ENCODE measurements around the gene AVPI1.
A peak's percentile ranks its signal among the peaks of the same experiment; 100 is the strongest.

AVPI1 gene

DNA sequence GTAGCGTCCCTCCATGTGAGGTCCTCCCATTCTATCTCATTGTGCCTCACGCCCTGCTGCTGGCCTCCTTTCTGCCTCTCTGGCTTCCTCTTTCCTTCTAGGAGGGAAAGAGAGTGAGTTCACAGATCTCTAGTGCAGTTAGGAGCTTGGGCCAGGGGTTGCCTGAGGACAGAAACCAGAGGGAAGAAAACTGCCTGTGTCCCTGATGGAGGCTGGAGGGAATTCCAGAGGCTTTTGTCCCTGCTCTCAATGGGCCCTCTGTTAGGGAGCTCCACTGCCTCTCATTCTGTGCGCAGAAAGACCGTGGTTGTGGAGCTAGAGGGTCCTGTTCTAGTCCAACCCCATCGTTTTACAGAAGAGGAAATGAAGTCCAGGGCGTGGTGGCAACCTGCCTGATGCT, 31.1 kb upstream of the AVPI1 start:
- no peak for TF ChIP-seq POLR2A (IDR thresholded peaks at IDR 0.05; ENCODE audit: low read depth, low read length)

GRCh38 chr10:97717627-97718026, 30.6 kb upstream of the AVPI1 start:
- TF ChIP-seq POLR2A (IDR thresholded peaks at IDR 0.05; ENCODE audit: low read depth, low read length): no peak

More for the DNA sequence above, 31.1 kb upstream of the AVPI1 start:
- no peak for FAIRE-seq
- DNase-seq (ENCODE audit: insufficient read length, low spot score): no peak

GRCh38 chr10:97715259-97715874, 28.3 kb upstream of the AVPI1 start:
- FAIRE-seq (no peak), DNase-seq (ENCODE audit: insufficient read length, low spot score) (no peak)
- no peak for TF ChIP-seq POLR2A (IDR thresholded peaks at IDR 0.05; ENCODE audit: low read depth, low read length)

More at GRCh38 chr10:97717627-97718026, 30.6 kb upstream of the AVPI1 start:
- DNase-seq (ENCODE audit: insufficient read length, low spot score) (no peak), FAIRE-seq (no peak)

GRCh38 chr10:97714401-97715258, 27.6 kb upstream of the AVPI1 start:
- FAIRE-seq (no peak), DNase-seq (ENCODE audit: insufficient read length, low spot score) (peak; percentile 82)
- peak; percentile 52; the same call in 1 of the 2 replicates for TF ChIP-seq POLR2A (IDR thresholded peaks at IDR 0.05; ENCODE audit: low read depth, low read length)

DNA sequence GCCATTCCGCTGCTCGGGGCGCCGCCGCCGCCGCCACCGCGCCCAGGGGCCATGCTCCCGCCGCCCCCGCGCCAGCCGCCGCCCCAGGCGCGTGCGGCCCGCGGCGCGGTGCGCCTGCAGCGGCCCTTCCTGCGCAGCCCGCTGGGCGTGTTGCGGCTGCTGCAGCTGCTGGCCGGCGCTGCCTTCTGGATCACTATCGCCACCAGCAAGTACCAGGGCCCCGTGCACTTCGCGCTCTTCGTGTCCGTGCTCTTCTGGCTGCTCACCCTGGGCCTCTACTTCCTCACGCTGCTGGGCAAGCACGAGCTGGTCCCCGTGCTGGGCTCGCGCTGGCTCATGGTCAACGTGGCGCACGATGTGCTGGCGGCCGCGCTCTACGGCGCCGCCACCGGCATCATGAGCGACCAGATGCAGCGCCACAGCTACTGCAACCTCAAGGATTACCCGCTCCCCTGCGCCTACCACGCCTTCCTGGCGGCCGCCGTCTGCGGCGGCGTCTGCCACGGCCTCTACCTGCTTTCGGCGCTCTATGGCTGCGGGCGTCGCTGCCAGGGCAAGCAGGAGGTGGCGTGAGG, 26.9 kb upstream of the AVPI1 start:
- TF ChIP-seq POLR2A (IDR thresholded peaks at IDR 0.05; ENCODE audit: low read depth, low read length): peak; percentile 41
- FAIRE-seq (no peak), DNase-seq (ENCODE audit: insufficient read length, low spot score) (peak; percentile 87)

GRCh38 chr10:97713339-97713825, 26.3 kb upstream of the AVPI1 start, which contains the start of gene MARVELD1:
TSS of gene MARVELD1 (plus strand) at chr10:97713730. CDS start at chr10:97713877, 147 bp downstream.
- no peak for FAIRE-seq
- TF ChIP-seq POLR2A (IDR thresholded peaks at IDR 0.05; ENCODE audit: low read depth, low read length): peak; percentile 85
- DNase-seq (ENCODE audit: insufficient read length, low spot score): peak; percentile 83

DNA sequence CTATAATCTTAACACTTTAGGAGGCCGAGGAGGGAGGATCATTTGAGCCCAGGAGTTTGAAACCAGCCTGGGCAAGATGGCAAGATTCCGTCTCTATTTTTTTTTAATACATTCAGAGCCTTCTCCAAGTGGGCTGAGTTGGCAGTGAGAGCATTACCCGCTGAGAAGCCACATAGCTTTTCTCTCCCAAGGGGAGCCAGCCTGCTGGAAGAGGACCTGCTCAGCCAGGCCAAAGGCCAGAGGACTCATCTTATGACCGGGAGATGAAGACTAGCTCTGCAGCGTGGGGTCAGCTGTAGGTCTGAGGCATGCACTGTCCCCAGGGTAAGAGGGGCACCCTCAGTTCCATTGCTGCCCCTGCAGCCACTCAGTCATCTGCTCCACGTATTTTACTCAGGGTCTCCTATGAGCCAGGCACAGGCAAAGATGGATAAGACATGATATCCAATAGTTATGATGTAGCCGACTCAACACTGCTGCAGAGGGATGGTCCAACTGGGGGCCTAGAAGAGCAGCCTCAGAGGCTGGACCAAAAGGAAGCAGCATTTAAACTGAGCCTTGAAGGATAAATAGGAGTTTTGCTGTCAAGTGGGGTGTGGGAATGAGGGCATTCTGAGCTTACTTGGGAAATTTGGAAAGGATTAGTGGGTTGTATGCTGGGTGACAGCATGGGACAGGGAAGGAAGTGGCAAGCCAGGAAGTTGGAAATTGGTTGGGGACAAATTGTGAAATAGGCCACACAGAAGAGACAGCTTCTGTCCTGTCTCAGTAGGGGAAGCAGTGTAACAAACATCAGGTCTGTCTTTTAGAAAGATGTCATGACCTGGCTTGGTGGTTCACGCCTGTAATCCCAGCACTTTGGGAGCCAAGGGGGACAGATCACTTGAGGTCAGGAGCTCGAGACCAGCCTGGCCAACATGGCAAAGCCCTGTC, 24.9 kb upstream of the AVPI1 start:
- FAIRE-seq (no peak), DNase-seq (ENCODE audit: insufficient read length, low spot score) (no peak)
- TF ChIP-seq POLR2A (IDR thresholded peaks at IDR 0.05; ENCODE audit: low read depth, low read length): no peak

DNA sequence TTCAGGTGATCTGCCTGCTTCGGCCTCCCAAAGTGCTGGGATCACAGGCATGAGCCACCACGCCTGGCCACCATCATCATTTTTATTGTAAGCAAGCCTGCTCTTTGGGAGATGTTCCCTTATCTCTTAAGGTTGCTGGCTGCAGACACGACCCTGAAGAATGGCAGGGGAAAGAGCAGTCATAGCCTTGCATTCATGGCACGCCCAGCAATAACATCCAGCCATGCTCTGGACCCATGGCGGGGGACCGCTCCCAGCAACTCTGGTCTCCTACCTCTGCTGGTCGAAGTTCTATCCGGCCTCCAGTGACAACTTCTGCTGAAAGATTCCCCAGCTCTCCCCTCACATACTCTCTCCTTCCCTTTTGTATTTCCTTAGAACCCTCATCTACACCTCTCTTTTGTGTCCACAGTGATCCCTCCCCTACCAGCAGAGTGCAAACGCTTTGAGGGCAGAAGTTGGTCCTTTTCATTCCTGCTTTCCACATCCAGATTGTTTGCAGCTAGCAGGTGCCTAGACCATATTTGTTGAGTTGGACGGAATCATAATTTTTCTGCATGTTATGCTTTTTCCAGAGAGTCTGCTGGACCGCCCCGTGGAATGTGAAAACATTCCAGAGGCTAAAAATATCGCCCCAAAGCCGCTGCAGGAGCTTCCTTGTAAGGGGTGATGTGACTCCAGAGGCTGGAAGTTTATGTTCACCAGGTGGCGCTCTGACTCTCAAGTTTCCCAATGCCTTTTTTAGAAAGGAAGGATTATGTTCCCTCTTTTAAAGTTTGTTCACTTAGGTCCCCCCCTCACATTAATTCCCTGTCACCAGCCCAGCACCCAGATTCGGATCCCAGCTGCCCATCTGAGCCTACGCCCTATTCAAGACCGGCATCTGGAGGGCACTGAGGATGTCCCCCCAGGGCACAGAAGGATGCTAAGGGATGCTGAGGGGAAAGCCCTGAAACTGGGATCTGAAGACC, 22.2 kb upstream of the AVPI1 start:
- peak; percentile 86 for DNase-seq (ENCODE audit: insufficient read length, low spot score)
- no peak for FAIRE-seq
- no peak for TF ChIP-seq POLR2A (IDR thresholded peaks at IDR 0.05; ENCODE audit: low read depth, low read length)

- FAIRE-seq (no peak), DNase-seq (ENCODE audit: insufficient read length, low spot score) (no peak)
- no peak for TF ChIP-seq POLR2A (IDR thresholded peaks at IDR 0.05; ENCODE audit: low read depth, low read length)
Observed at GRCh38 chr10:97708167-97708566, 21.1 kb upstream of the AVPI1 start.

GRCh38 chr10:97707134-97707861, 20.3 kb upstream of the AVPI1 start:
- FAIRE-seq: no peak
- DNase-seq (ENCODE audit: insufficient read length, low spot score): no peak
- TF ChIP-seq POLR2A (IDR thresholded peaks at IDR 0.05; ENCODE audit: low read depth, low read length): no peak

GRCh38 chr10:97705006-97705670, 18.1 kb upstream of the AVPI1 start:
- no peak for TF ChIP-seq POLR2A (IDR thresholded peaks at IDR 0.05; ENCODE audit: low read depth, low read length)
- FAIRE-seq (no peak), DNase-seq (ENCODE audit: insufficient read length, low spot score) (no peak)
